Naive B cell (primary cell): ENCODE results near the gene ARID1B. TPM values are rescaled to one million over a fixed set of nuclear protein-coding genes. Genes with fewer than 3 reads are reported as not detected.

Experiments
- ATAC-seq, 2 donors: fragments of 150-1000 bp; cut with Tn5 transposase; 2 replicates each; pipeline ENCODE4 v1.10.0; 2021; ENCODE audit warnings: low read depth in 2 of 2, mild to moderate bottlenecking in 2 of 2, moderate library complexity in 2 of 2
- DNase-seq: peaks from one replicate; pipeline ENCODE4 v3.0.0; 2022
- H3K27ac Mint-ChIP-seq, 6 donors: one replicate each; pipeline ENCODE4 v1.8.0; 2020 to 2022; ENCODE audit warnings: mild to moderate bottlenecking in 6 of 6, mixed read lengths in 6 of 6, moderate library complexity in 5 of 6, inconsistent platforms in 2 of 6
- H3K27me3 Mint-ChIP-seq, 3 donors: one replicate each; pipeline ENCODE4 v1.8.0; 2021 to 2022; ENCODE audit warnings: mixed read lengths in 3 of 3, mild to moderate bottlenecking in 1 of 3
- H3K36me3 Mint-ChIP-seq, 2 donors: one replicate each; pipeline ENCODE4 v1.8.0; 2020 to 2022; ENCODE audit warnings: mixed read lengths in 2 of 2, inconsistent platforms in 1 of 2, mild to moderate bottlenecking in 1 of 2
- H3K4me1 Mint-ChIP-seq, 3 donors: one replicate each; pipeline ENCODE4 v1.8.0; 2020 to 2022; ENCODE audit warnings: mixed read lengths in 3 of 3, inconsistent platforms in 1 of 3, mild to moderate bottlenecking in 1 of 3, moderate library complexity in 1 of 3
- H3K4me3 Mint-ChIP-seq, 8 donors: one replicate each; pipeline ENCODE4 v1.8.0; 2020 to 2022; ENCODE audit warnings: mild to moderate bottlenecking in 8 of 8, mixed read lengths in 8 of 8, moderate library complexity in 8 of 8, inconsistent platforms in 2 of 8
- H3K9me3 Mint-ChIP-seq, 7 donors: one replicate each; pipeline ENCODE4 v1.8.0; 2020 to 2022; ENCODE audit warnings: mixed read lengths in 7 of 7, mild to moderate bottlenecking in 5 of 7, inconsistent platforms in 2 of 7, moderate library complexity in 1 of 7
- polyA plus RNA-seq, 6 donors: library from polyadenylated mRNA; unstranded; fragments of 300-500 nt; fragmentation: Illumina TruSeq; gene quantifications; one replicate each; pipeline ENCODE4 v1.2.3, GENCODE V29; 2021; ENCODE audit warnings: low read depth in 6 of 6

ARID1B gene
- polyA plus RNA-seq, 6 donors from 2014 or later: 16.6 to 44.1 (median 27.5) TPM

GRCh38 chr6:156955494-156956183 is 178.5 kb downstream of the ARID1B start:
- H3K36me3 Mint-ChIP-seq: no peaks in the 10 kb centered on the region
- ATAC-seq: no peak
- H3K4me3 Mint-ChIP-seq: peak overlapping the region in 2 of 8 donors; percentile 1 to 21
- H3K27me3 Mint-ChIP-seq: no peaks in the 10 kb centered on the region
- H3K4me1 Mint-ChIP-seq: peaks cover 66 to 82% (median 76%) of the 10 kb centered on the region in 3 donors
- no peaks in the 10 kb centered on the region for H3K9me3 Mint-ChIP-seq
- DNase-seq: no peak
- H3K27ac Mint-ChIP-seq: peak overlapping the region in 4 of 6 donors; percentile 6 to 83 (median 62)

GRCh38 chr6:156956286-156956685 is 179.1 kb downstream of the ARID1B start:
- Mint-ChIP-seq H3K4me1 (peaks cover 66 to 84% (median 82%) of the 10 kb centered on the region in 3 donors), H3K36me3 (no peaks in the 10 kb centered on the region), H3K27me3 (no peaks in the 10 kb centered on the region), H3K4me3 (no peak overlapping the region), H3K9me3 (no peaks in the 10 kb centered on the region), H3K27ac (peak overlapping the region in 5 of 6 donors; percentile 14 to 73 (median 51))
- no peak for DNase-seq
- no peak for ATAC-seq

GRCh38 chr6:156957931-156958547 is 180.9 kb downstream of the ARID1B start:
- DNase-seq (no peak), ATAC-seq (no peak)
- Mint-ChIP-seq H3K27me3 (no peaks in the 10 kb centered on the region), H3K27ac (peak overlapping the region in 4 of 6 donors; percentile 16 to 74 (median 68)), H3K9me3 (no peaks in the 10 kb centered on the region), H3K4me1 (peaks cover 63 to 81% (median 80%) of the 10 kb centered on the region in 3 donors), H3K36me3 (no peaks in the 10 kb centered on the region), H3K4me3 (peak overlapping the region in 1 of 8 donors; percentile 30)

- Mint-ChIP-seq H3K9me3 (no peaks in the 10 kb centered on the region), H3K4me1 (peaks cover 48 to 79% (median 72%) of the 10 kb centered on the region in 3 donors), H3K36me3 (no peaks in the 10 kb centered on the region), H3K27ac (peak overlapping the region in 1 of 6 donors; percentile 47), H3K4me3 (no peak overlapping the region), H3K27me3 (no peaks in the 10 kb centered on the region)
- no peak for ATAC-seq
- no peak for DNase-seq
These were observed 183.3 kb downstream of the ARID1B start for GRCh38 chr6:156960525-156960924.

- Mint-ChIP-seq H3K27ac (no peak overlapping the region), H3K9me3 (no peaks in the 10 kb centered on the region), H3K27me3 (no peaks in the 10 kb centered on the region), H3K4me3 (no peak overlapping the region), H3K4me1 (peaks cover 45 to 76% (median 65%) of the 10 kb centered on the region in 3 donors), H3K36me3 (no peaks in the 10 kb centered on the region)
- ATAC-seq (no peak), DNase-seq (no peak)
These were observed 184.2 kb downstream of the ARID1B start for GRCh38 chr6:156961282-156961892.

- Mint-ChIP-seq H3K27me3 (no peaks in the 10 kb centered on the region), H3K9me3 (no peaks in the 10 kb centered on the region), H3K36me3 (no peaks in the 10 kb centered on the region), H3K27ac (peak overlapping the region in 3 of 6 donors; percentile 65 to 74 (median 73)), H3K4me1 (peaks cover 36 to 74% (median 62%) of the 10 kb centered on the region in 3 donors), H3K4me3 (peak overlapping the region in 1 of 8 donors; percentile 47)
- no peak for DNase-seq
- peak in 1 of 2 donors; percentile 30 for ATAC-seq
These were observed 186.8 kb downstream of the ARID1B start for GRCh38 chr6:156963712-156964700.

GRCh38 chr6:156967852-156968251 is 190.7 kb downstream of the ARID1B start:
- Mint-ChIP-seq H3K4me1 (peaks cover 50 to 83% (median 57%) of the 10 kb centered on the region in 3 donors), H3K36me3 (no peaks in the 10 kb centered on the region), H3K9me3 (no peaks in the 10 kb centered on the region), H3K27me3 (no peaks in the 10 kb centered on the region), H3K27ac (peak overlapping the region in 1 of 6 donors; percentile 19), H3K4me3 (no peak overlapping the region)
- DNase-seq (no peak), ATAC-seq (no peak)

GRCh38 chr6:156969233-156969632 is 192.1 kb downstream of the ARID1B start:
- ATAC-seq (peak; percentile 33 to 41), DNase-seq (no peak)
- no peaks in the 10 kb centered on the region for H3K9me3 Mint-ChIP-seq
- H3K27me3 Mint-ChIP-seq: no peaks in the 10 kb centered on the region
- peaks cover 52 to 86% (median 56%) of the 10 kb centered on the region in 3 donors for H3K4me1 Mint-ChIP-seq
- H3K36me3 Mint-ChIP-seq: no peaks in the 10 kb centered on the region
- peak overlapping the region in 1 of 8 donors; percentile 48 for H3K4me3 Mint-ChIP-seq
- H3K27ac Mint-ChIP-seq: peak overlapping the region in 3 of 6 donors; percentile 33 to 92 (median 57)

- ATAC-seq (no peak), DNase-seq (no peak)
- Mint-ChIP-seq H3K9me3 (no peaks in the 10 kb centered on the region), H3K27me3 (no peaks in the 10 kb centered on the region), H3K4me1 (peaks cover 60 to 87% (median 63%) of the 10 kb centered on the region in 3 donors), H3K36me3 (no peaks in the 10 kb centered on the region), H3K27ac (peak overlapping the region in 3 of 6 donors; percentile 38 to 80 (median 65)), H3K4me3 (peak overlapping the region in 5 of 8 donors; percentile 19 to 76 (median 56))
These were observed 193.5 kb downstream of the ARID1B start for GRCh38 chr6:156970595-156971112.

GRCh38 chr6:156971153-156971885 is 194.1 kb downstream of the ARID1B start:
- peaks cover 67 to 91% (median 70%) of the 10 kb centered on the region in 3 donors for H3K4me1 Mint-ChIP-seq
- H3K27me3 Mint-ChIP-seq: no peaks in the 10 kb centered on the region
- H3K9me3 Mint-ChIP-seq: no peaks in the 10 kb centered on the region
- DNase-seq (no peak), ATAC-seq (no peak)
- peak overlapping the region in 4 of 6 donors; percentile 38 to 91 (median 74) for H3K27ac Mint-ChIP-seq
- peak overlapping the region in 5 of 8 donors; percentile 26 to 73 (median 43) for H3K4me3 Mint-ChIP-seq
- H3K36me3 Mint-ChIP-seq: no peaks in the 10 kb centered on the region

GRCh38 chr6:156972145-156972544 is 195.0 kb downstream of the ARID1B start:
- Mint-ChIP-seq H3K9me3 (no peaks in the 10 kb centered on the region), H3K36me3 (peaks cover 0 to 2% of the 10 kb centered on the region in 2 donors), H3K27me3 (no peaks in the 10 kb centered on the region), H3K4me3 (peak overlapping the region in 1 of 8 donors; percentile 2), H3K27ac (peak overlapping the region in 2 of 6 donors; percentile 65 to 84), H3K4me1 (peaks cover 70 to 91% (median 70%) of the 10 kb centered on the region in 3 donors)
- no peak for DNase-seq
- ATAC-seq: no peak

GRCh38 chr6:156974830-156975261 is 197.7 kb downstream of the ARID1B start:
- peak overlapping the region; percentile 7 to 71 (median 50) for H3K27ac Mint-ChIP-seq
- DNase-seq (no peak), ATAC-seq (no peak)
- H3K9me3 Mint-ChIP-seq: no peaks in the 10 kb centered on the region
- peaks cover 0 to 3% of the 10 kb centered on the region in 2 donors for H3K36me3 Mint-ChIP-seq
- no peaks in the 10 kb centered on the region for H3K27me3 Mint-ChIP-seq
- peaks cover 73 to 97% (median 75%) of the 10 kb centered on the region in 3 donors for H3K4me1 Mint-ChIP-seq
- H3K4me3 Mint-ChIP-seq: peak overlapping the region; percentile 48 to 88 (median 78)
